A549 (cell line): Measurements from ENCODE around the gene LRRC28. TPM values are rescaled to one million over a fixed set of nuclear protein-coding genes. Genes with fewer than 3 reads are reported as not detected.

Source experiments
- ATAC-seq, 2 experiments: fragments of 200-7000 bp in 1 of 2; fragments of >200 bp in 1 of 2; cut with Nextera tagmentation in 1 of 2; cut with Tn5 transposase in 1 of 2; 3 replicates each; pipeline versions ENCODE4 v1.8.0 to v1.9.1; 2018 to 2020; ENCODE audit warnings: mild to moderate bottlenecking in 1 of 2, moderate library complexity in 1 of 2
- CTCF ChIA-PET: fragments of 300-600 bp; sonication (Branson Sonifier 250); formaldehyde crosslinking; extraction: SDS; loops from one replicate; lab custom pipeline; 2021; ENCODE audit warnings: antibody characterized with exemption, inconsistent platforms; lab: Yijun Ruan, JAX
- POLR2A ChIA-PET: fragments of 350-600 bp; formaldehyde crosslinking; extraction: SDS; loops from one replicate; lab custom pipeline; 2021; ENCODE audit warnings: antibody characterized with exemption, inconsistent platforms; lab: Yijun Ruan, JAX
- DNase-seq, 2 experiments: peaks; one replicate each; pipeline versions ENCODE4 v3.0.0 to v3.0.0-alpha.2; 2011 to 2016; ENCODE audit warnings: low read depth in 1 of 2, low spot score in 1 of 2
- FAIRE-seq: peaks from 2 replicates; lab custom pipeline; 2011; peaks lifted over from hg19 to GRCh38; lab: Jason Lieb, UNC
- H3K27ac ChIP-seq, 2 experiments: fragments of >200 bp; sonication (Bioruptor Twin); formaldehyde crosslinking; 3 replicates each; pipeline ENCODE4 v1.5.1; 2016 to 2017
- H3K4me1 ChIP-seq: fragments of >200 bp; sonication (Bioruptor Twin); formaldehyde crosslinking; 3 replicates; pipeline ENCODE4 v1.6.1; 2016
- H3K4me2 ChIP-seq: fragments of >200 bp; sonication (Bioruptor Twin); formaldehyde crosslinking; 3 replicates; pipeline ENCODE4 v1.6.1; 2016
- H3K4me3 ChIP-seq: fragments of >200 bp; sonication (Bioruptor Twin); formaldehyde crosslinking; 3 replicates; pipeline ENCODE4 v1.5.1; 2016
- H3K9me3 ChIP-seq: fragments of >200 bp; sonication (Bioruptor Twin); formaldehyde crosslinking; 3 replicates; pipeline ENCODE4 v1.6.1; 2016
- CHD4 ChIP-seq: fragments of 200-600 bp; sonication (generic); IDR thresholded peaks from 2 replicates; pipeline ENCODE4 v1.6.1; 2016; ENCODE audit warnings: antibody characterized with exemption, mild to moderate bottlenecking, borderline replicate concordance
- EHMT2 ChIP-seq: fragments of 200-600 bp; sonication (generic); IDR thresholded peaks from 2 replicates; pipeline ENCODE4 v1.6.1; 2016; ENCODE audit warnings: antibody characterized with exemption, low read depth, mild to moderate bottlenecking, moderate library complexity
- ELK1 ChIP-seq: fragments of 150-350 bp; IDR thresholded peaks from 2 replicates; pipeline ENCODE4 v1.6.1; 2014; ENCODE audit warnings: low read depth, mild to moderate bottlenecking, low read length
- FOSL2 ChIP-seq, 2 experiments: fragments of 450-650 bp in 1 of 2; fragments of >200 bp in 1 of 2; sonication (Bioruptor Twin) in 1 of 2; formaldehyde crosslinking; IDR thresholded peaks; 2 replicates each; pipeline versions ENCODE4 v1.5.0 to v1.6.1; 2016 to 2020; ENCODE audit warnings: mild to moderate bottlenecking in 1 of 2, moderate library complexity in 1 of 2
- HMGXB4 ChIP-seq: fragments of 250-450 bp; sonication (Bioruptor Pico); IDR thresholded peaks from 2 replicates; pipeline ENCODE4 v1.5.0; 2021; ENCODE audit warnings: mild to moderate bottlenecking, moderate library complexity, borderline replicate concordance
- MAX ChIP-seq: IDR thresholded peaks from 2 replicates; pipeline ENCODE4 v1.6.1; 2012
- MAZ ChIP-seq: fragments of 150-350 bp; IDR thresholded peaks from 2 replicates; pipeline ENCODE4 v1.6.1; 2014; ENCODE audit warnings: antibody characterized with exemption, low read depth, low read length, borderline replicate concordance
- RAD21 ChIP-seq, 2 experiments: fragments of >200 bp in 1 of 2; sonication (Bioruptor Twin) in 1 of 2; formaldehyde crosslinking in 1 of 2; IDR thresholded peaks in 1 of 2; conservative IDR thresholded peaks in 1 of 2; 2 replicates in 1 of 2; 3 replicates in 1 of 2; pipeline ENCODE4 v1.6.1; 2012 to 2018; ENCODE audit warnings: inconsistent platforms in 1 of 2
- RNF2 ChIP-seq: fragments of 200-600 bp; sonication (generic); IDR thresholded peaks from 2 replicates; pipeline ENCODE4 v1.6.1; 2016; ENCODE audit warnings: low read depth, mild to moderate bottlenecking, antibody characterized with exemption, moderate library complexity, borderline replicate concordance
- SMC3 ChIP-seq: fragments of >200 bp; sonication (Bioruptor Twin); formaldehyde crosslinking; IDR thresholded peaks from 3 replicates; pipeline ENCODE4 v1.6.1; 2018; ENCODE audit warnings: inconsistent platforms
- WGBS: methylation state at CpG from one replicate; pipeline ENCODE4 v1.1.6; 2017; ENCODE audit errors: missing lambda C conversion rate; 5-methylcytosine and 5-hydroxymethylcytosine counted together
- polyA plus RNA-seq, 4 experiments: library from polyadenylated mRNA; depleted of rRNA in 3 of 4; stranded (reverse); fragments of >200 nt; fragmentation: RNase III in 1 of 4; extraction: RNeasy Plus Mini Kit Qiagen cat#74134 plus additional on column Dnase treatment in 1 of 4; gene quantifications; 2 replicates in 3 of 4; 3 replicates in 1 of 4; pipeline ENCODE4 v1.2.3, GENCODE V29; 2011 to 2017

Gene LRRC28
- polyA plus RNA-seq, 2 of the 4 experiments (the other 2 are of a cell fraction): 19.6 to 62.4 TPM

GRCh38 chr15:99385005-99385669, 133.9 kb downstream of the LRRC28 start:
- FAIRE-seq: no peak
- ChIA-PET CTCF (interaction anchor here (0.6 to 2.9 kb wide), 7 partner anchors 9 to 319 kb away, joined by 3 to 10 read pairs (median 4); no protein-coding TSS in a partner anchor), POLR2A (no interaction called here)
- H3K9me3 ChIP-seq: peaks cover 9% of the 10 kb centered on the region; the same call in 1 of the 3 replicates
- WGBS: 63% methylated on average over 6 of the region's 6 CpGs
- H3K4me1 ChIP-seq: peaks cover 22% of the 10 kb centered on the region
- peak overlapping the region; percentile 43 for H3K4me2 ChIP-seq
- ATAC-seq: peak; percentile 74 to 85
- no peak for DNase-seq
- no peak overlapping the region for H3K4me3 ChIP-seq
- peak overlapping the region; percentile 18 to 58; a peak in 4 of 6 replicates for H3K27ac ChIP-seq
- TF ChIP-seq RNF2 (no peak), HMGXB4 (CRISPR knock-in tag) (no peak), FOSL2 (IDR thresholded peaks at IDR 0.05) (no peak), FOSL2 (CRISPR knock-in tag; IDR thresholded peaks at IDR 0.05) (peak; percentile 48; the same call in 1 of the 2 replicates), EHMT2 (no peak)
- TF ChIP-seq, all 56 proteins: peak for 1

DNA sequence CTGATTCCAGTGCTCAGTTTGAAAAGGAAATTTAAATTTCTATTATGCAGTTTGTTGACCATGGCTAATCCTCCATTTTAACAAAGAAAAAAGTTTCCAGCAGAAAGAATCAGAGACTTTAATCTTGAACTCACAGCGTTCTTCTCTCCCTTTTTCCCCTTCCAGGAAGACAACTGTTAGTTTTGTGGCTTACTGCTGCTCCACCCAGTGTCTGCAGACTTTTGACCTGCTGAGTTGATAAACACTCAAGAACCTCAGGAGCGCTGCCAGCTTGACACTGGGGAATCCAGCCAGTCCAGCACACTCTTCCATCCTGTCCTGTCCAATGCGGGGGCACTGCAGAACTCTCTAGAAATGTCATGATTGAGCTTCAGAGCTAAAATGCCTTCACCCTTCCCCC, 134.6 kb downstream of the LRRC28 start:
- FAIRE-seq: peak; percentile 61
- Histone ChIP-seq H3K4me3 (no peak overlapping the region), H3K4me1 (peaks cover 22% of the 10 kb centered on the region), H3K4me2 (peak overlapping the region; percentile 43), H3K27ac (peak overlapping the region; percentile 1 to 67; a peak in 4 of 6 replicates), H3K9me3 (peaks cover 11% of the 10 kb centered on the region; the same call in 2 of the 3 replicates)
- POLR2A ChIA-PET: no interaction called here
- WGBS: 20% methylated on average over 3 of the region's 3 CpGs
- peak in 1 of 2 experiments; percentile 58 for DNase-seq
- CTCF ChIA-PET: interaction anchor here (1.2 to 2.9 kb wide), 3 partner anchors 22 to 318 kb away, joined by 3 to 10 read pairs (median 5); no protein-coding TSS in a partner anchor
- ATAC-seq: peak; percentile 68 to 87; a peak in 4 of 6 replicates
- peak; percentile 12 to 37; a peak in 2 of 5 replicates for TF ChIP-seq RAD21 (conservative IDR thresholded peaks at IDR 0.05 in 1 of 2, IDR thresholded peaks at IDR 0.05 in 1 of 2)
- no peak for TF ChIP-seq HMGXB4 (CRISPR knock-in tag)
- TF ChIP-seq MAX: 0 out of 2 replicates have a peak, but pooled peaks have one; percentile 10
- peak; percentile 17; the same call in 1 of the 3 replicates for TF ChIP-seq SMC3

GRCh38 chr15:99386391-99386790, 135.1 kb downstream of the LRRC28 start:
- no peak for ATAC-seq
- no peak overlapping the region for H3K4me3 ChIP-seq
- peak overlapping the region; percentile 43 for H3K4me2 ChIP-seq
- CTCF ChIA-PET: interaction anchor here (2.9 kb wide), 1 partner anchor 114 kb away, joined by 10 read pairs; no protein-coding TSS in a partner anchor
- peaks cover 16% of the 10 kb centered on the region for H3K9me3 ChIP-seq
- WGBS: 83% methylated on average over 4 of the region's 4 CpGs
- no peak for DNase-seq
- POLR2A ChIA-PET: no interaction called here
- H3K4me1 ChIP-seq: peaks cover 22% of the 10 kb centered on the region
- no peak for FAIRE-seq
- H3K27ac ChIP-seq: peak overlapping the region; percentile 0 to 67; a peak in 4 of 6 replicates
- TF ChIP-seq CHD4 (no peak), MAZ (no peak), ELK1 (no peak)
